ENCODE measurements around the gene C2orf15. TPM values are rescaled to one million over a fixed set of nuclear protein-coding genes. Genes with fewer than 3 reads are reported as not detected.
"Not testable (repeated sequence)": the region's sequence is repeated elsewhere in the genome, so short reads cannot be mapped to it uniquely, and the experiment has no call there.

C2orf15 gene
- total RNA-seq, 1 donor from 2014 or later: 1.5 TPM

DNA sequence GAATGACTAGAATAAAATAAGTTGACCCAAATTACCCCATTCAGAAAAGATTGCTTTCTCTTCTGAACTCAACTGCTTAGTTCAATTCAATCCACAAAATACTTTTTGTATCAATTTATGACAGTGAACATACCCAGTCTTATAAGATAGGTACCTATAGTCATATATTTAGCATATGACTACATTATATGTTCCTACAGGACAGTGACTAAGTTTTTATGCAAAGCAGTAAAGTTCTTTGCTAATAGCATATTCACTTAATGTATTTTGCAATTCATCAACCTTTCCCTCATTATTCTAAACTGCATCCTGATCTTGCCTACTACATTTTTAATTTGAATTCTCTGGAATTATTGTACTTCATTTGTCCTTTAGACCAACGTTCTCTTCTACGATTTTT lies 30.3 kb upstream of the C2orf15 start:
- Histone ChIP-seq H3K4me1 (no peaks in the 10 kb centered on the region), H3K9me3 (no peaks in the 10 kb centered on the region), H3K27me3 (ENCODE audit: low read depth) (no peaks in the 10 kb centered on the region), H3K36me3 (no peaks in the 10 kb centered on the region), H3K27ac (no peak overlapping the region), H3K4me3 (no peak overlapping the region)
- intact Hi-C loops (cut with DNase I): no loop called here
- DNase-seq (no peak), ATAC-seq (no peak)
- TF ChIP-seq, protein P1, sequence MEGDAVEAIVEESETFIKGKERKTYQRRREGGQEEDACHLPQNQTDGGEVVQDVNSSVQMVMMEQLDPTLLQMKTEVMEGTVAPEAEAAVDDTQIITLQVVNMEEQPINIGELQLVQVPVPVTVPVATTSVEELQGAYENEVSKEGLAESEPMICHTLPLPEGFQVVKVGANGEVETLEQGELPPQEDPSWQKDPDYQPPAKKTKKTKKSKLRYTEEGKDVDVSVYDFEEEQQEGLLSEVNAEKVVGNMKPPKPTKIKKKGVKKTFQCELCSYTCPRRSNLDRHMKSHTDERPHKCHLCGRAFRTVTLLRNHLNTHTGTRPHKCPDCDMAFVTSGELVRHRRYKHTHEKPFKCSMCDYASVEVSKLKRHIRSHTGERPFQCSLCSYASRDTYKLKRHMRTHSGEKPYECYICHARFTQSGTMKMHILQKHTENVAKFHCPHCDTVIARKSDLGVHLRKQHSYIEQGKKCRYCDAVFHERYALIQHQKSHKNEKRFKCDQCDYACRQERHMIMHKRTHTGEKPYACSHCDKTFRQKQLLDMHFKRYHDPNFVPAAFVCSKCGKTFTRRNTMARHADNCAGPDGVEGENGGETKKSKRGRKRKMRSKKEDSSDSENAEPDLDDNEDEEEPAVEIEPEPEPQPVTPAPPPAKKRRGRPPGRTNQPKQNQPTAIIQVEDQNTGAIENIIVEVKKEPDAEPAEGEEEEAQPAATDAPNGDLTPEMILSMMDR (IDR thresholded peaks at IDR 0.05): no peak

DNA sequence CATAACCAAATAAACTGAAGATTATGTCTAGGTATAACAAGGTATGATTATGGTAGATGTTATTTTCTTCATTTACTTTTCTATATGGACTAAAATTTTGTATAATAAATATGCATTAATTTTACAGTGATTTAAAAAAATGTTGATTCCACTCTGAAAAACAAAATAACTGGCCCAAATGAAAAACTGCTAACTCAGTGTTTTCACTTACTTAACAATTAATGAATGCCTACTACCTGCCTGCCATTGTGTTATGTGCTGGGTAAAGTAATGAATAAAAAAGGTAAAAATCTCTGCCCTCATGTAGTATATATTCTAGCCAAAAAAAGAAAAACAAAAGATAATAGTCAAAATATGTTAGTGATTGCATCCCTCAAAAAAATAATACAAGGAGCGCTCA lies 29.6 kb upstream of the C2orf15 start:
- ATAC-seq: no peak
- Histone ChIP-seq H3K4me3 (no peak overlapping the region), H3K27ac (no peak overlapping the region), H3K9me3 (no peaks in the 10 kb centered on the region), H3K36me3 (no peaks in the 10 kb centered on the region), H3K4me1 (no peaks in the 10 kb centered on the region), H3K27me3 (ENCODE audit: low read depth) (no peaks in the 10 kb centered on the region)
- intact Hi-C loops (cut with DNase I): no loop called here
- DNase-seq: no peak
- TF ChIP-seq, protein P1 (IDR thresholded peaks at IDR 0.05): no peak

- ATAC-seq (no peak), DNase-seq (no peak)
- H3K36me3 ChIP-seq: no peaks in the 10 kb centered on the region
- intact Hi-C loops (cut with DNase I): no loop called here
- H3K27ac ChIP-seq: no peak overlapping the region
- no peak overlapping the region for H3K4me3 ChIP-seq
- no peaks in the 10 kb centered on the region for H3K4me1 ChIP-seq
- no peaks in the 10 kb centered on the region for H3K9me3 ChIP-seq
- TF ChIP-seq, protein P1 (IDR thresholded peaks at IDR 0.05): no peak
- H3K27me3 ChIP-seq (ENCODE audit: low read depth): no peaks in the 10 kb centered on the region
Observed at GRCh38 chr2:99112617-99113016, 28.9 kb upstream of the C2orf15 start.

GRCh38 chr2:99127981-99128380 lies 13.5 kb upstream of the C2orf15 start:
- TF ChIP-seq, protein P1 (IDR thresholded peaks at IDR 0.05): no peak
- no peaks in the 10 kb centered on the region for H3K36me3 ChIP-seq
- intact Hi-C loops (cut with DNase I): no loop called here
- H3K27ac ChIP-seq: no peak overlapping the region
- DNase-seq (no peak), ATAC-seq (no peak)
- H3K27me3 ChIP-seq (ENCODE audit: low read depth): no peaks in the 10 kb centered on the region
- no peaks in the 10 kb centered on the region for H3K4me1 ChIP-seq
- H3K9me3 ChIP-seq: peaks cover 14% of the 10 kb centered on the region
- no peak overlapping the region for H3K4me3 ChIP-seq

GRCh38 chr2:99135044-99135556 lies 6.4 kb upstream of the C2orf15 start:
- H3K27ac ChIP-seq; H3K4me3 ChIP-seq; H3K36me3 ChIP-seq; ATAC-seq; H3K27me3 ChIP-seq (ENCODE audit: low read depth); DNase-seq; H3K9me3 ChIP-seq; H3K4me1 ChIP-seq; intact Hi-C loops (cut with DNase I): not testable (repeated sequence)

DNA sequence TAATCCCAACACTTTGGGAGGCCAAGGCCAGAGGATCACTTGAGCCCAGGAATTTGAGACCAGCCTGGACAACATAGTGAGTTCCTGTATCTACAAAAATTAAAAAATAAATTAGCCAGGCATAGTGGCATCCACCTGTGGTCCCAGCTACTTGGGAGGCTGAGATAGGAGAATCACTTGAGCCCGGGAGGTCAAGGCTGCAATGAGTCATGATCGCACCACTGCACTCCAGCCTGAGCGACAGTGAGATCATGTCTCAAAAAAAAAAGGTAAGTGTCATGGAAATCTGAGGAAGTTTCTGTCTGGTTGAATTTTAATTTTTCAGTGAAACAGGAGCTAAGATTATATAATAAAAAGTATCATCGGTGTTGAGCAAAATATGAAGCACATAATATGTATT lies 2.5 kb upstream of the C2orf15 start:
- no peaks in the 10 kb centered on the region for H3K36me3 ChIP-seq
- H3K27me3 ChIP-seq (ENCODE audit: low read depth): no peaks in the 10 kb centered on the region
- H3K27ac ChIP-seq: no peak overlapping the region
- intact Hi-C loops (cut with DNase I): no loop called here
- ATAC-seq: no peak
- TF ChIP-seq, protein P1 (IDR thresholded peaks at IDR 0.05): no peak
- H3K4me1 ChIP-seq: peaks cover 14% of the 10 kb centered on the region
- no peak for DNase-seq
- no peaks in the 10 kb centered on the region for H3K9me3 ChIP-seq
- H3K4me3 ChIP-seq: no peak overlapping the region
